ENCODE measurements around the gene NMNAT2. TPM values are rescaled to one million over a fixed set of nuclear protein-coding genes. Genes with fewer than 3 reads are reported as not detected.

Gene NMNAT2
- total RNA-seq, 1 experiment from 2014 or later: 8.8 TPM

DNA sequence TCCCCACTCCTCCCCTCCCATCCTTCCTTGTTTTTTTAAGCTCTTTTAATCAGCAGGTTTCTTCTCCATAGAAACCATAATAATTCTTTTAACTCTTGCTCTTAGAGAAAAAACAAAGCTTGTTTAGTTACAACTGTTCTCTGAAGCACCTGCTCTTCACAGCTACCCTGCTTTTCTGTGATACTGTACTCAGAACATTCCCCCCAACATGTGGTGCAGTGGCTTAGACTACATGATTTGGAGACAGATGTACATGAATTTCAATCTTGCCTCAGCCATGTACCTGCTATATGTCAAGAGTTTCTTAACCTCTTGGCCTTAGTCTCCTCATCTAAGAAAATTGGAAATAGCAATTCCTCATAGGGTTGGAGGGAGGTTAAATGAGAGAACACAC, 198.6 kb downstream of the NMNAT2 start (continued):
- TF ChIP-seq, protein P1, sequence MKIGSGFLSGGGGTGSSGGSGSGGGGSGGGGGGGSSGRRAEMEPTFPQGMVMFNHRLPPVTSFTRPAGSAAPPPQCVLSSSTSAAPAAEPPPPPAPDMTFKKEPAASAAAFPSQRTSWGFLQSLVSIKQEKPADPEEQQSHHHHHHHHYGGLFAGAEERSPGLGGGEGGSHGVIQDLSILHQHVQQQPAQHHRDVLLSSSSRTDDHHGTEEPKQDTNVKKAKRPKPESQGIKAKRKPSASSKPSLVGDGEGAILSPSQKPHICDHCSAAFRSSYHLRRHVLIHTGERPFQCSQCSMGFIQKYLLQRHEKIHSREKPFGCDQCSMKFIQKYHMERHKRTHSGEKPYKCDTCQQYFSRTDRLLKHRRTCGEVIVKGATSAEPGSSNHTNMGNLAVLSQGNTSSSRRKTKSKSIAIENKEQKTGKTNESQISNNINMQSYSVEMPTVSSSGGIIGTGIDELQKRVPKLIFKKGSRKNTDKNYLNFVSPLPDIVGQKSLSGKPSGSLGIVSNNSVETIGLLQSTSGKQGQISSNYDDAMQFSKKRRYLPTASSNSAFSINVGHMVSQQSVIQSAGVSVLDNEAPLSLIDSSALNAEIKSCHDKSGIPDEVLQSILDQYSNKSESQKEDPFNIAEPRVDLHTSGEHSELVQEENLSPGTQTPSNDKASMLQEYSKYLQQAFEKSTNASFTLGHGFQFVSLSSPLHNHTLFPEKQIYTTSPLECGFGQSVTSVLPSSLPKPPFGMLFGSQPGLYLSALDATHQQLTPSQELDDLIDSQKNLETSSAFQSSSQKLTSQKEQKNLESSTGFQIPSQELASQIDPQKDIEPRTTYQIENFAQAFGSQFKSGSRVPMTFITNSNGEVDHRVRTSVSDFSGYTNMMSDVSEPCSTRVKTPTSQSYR (CRISPR knock-in tag; IDR thresholded peaks at IDR 0.05): no peak
- no peak for TF ChIP-seq ZNF416 (CRISPR knock-in tag; IDR thresholded peaks at IDR 0.05)
- TF ChIP-seq ZNF317 (CRISPR knock-in tag; IDR thresholded peaks at IDR 0.05; ENCODE audit: borderline replicate concordance, low read depth): no peak
- TF ChIP-seq, protein P2, sequence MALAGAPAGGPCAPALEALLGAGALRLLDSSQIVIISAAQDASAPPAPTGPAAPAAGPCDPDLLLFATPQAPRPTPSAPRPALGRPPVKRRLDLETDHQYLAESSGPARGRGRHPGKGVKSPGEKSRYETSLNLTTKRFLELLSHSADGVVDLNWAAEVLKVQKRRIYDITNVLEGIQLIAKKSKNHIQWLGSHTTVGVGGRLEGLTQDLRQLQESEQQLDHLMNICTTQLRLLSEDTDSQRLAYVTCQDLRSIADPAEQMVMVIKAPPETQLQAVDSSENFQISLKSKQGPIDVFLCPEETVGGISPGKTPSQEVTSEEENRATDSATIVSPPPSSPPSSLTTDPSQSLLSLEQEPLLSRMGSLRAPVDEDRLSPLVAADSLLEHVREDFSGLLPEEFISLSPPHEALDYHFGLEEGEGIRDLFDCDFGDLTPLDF (CRISPR knock-in tag; IDR thresholded peaks at IDR 0.05): no peak

DNA sequence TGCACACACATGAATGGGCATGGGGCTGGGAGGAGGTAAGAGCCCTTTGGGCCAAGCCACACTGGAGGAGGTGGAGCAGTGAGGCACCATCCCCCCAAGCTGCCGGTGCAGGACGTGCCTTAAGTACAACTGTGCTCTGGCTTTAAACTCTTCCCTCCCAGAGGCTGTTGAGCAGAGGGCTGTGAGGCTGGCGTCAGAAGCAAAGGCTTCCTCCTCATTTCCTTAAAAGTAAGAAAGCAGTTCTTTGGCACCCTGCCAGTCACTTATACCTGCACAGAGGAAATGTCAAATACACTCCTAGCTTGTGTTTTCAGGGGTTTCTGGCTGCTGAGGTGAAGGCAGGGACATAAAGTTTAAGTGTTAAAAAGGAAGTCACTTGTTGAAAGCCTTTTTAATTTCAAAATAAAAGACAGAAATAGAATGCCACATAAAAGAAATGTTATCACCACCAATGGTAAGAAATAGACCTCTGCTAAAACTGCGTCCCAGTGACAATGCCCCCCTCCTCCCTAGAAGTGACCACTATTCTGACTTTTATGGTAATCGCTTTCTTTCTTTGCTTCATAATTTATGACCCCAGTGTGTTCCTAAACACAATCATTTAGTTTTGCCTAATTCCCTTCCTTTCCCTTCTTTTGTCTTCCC, 199.1 kb downstream of the NMNAT2 start:
- H3K27ac Mint-ChIP-seq: no peak overlapping the region
- no peaks in the 10 kb centered on the region for H3K36me3 Mint-ChIP-seq
- no peak overlapping the region for H3K4me3 Mint-ChIP-seq
- ChIA-PET CTCF (interaction anchor here (0.8 to 3.0 kb wide), 4 partner anchors 9 to 63 kb away, joined by 3 to 22 read pairs (median 12); no protein-coding TSS in a partner anchor), POLR2A (no interaction called here)
- no peaks in the 10 kb centered on the region for H3K9me3 Mint-ChIP-seq
- DNase-seq (ENCODE audit: low spot score): no peak
- no peaks in the 10 kb centered on the region for H3K27me3 Mint-ChIP-seq (ENCODE audit: low read depth)
- peaks cover 26% of the 10 kb centered on the region for H3K4me1 Mint-ChIP-seq
- ATAC-seq: peak; percentile 90
- TF ChIP-seq ZNF423 (CRISPR knock-in tag; IDR thresholded peaks at IDR 0.05) (no peak), ZNF219 (CRISPR knock-in tag; IDR thresholded peaks at IDR 0.05; ENCODE audit: borderline replicate concordance) (no peak), SMAD3 (CRISPR knock-in tag; IDR thresholded peaks at IDR 0.05; ENCODE audit: borderline replicate concordance) (no peak), ELF4 (CRISPR knock-in tag; IDR thresholded peaks at IDR 0.05; ENCODE audit: low read depth) (no peak), ZNF396 (CRISPR knock-in tag; IDR thresholded peaks at IDR 0.05; ENCODE audit: borderline replicate concordance) (no peak), ESRRA (CRISPR knock-in tag; IDR thresholded peaks at IDR 0.05; ENCODE audit: borderline replicate concordance) (no peak), ZNF232 (CRISPR knock-in tag; IDR thresholded peaks at IDR 0.05) (no peak), HMGA2 (CRISPR knock-in tag; IDR thresholded peaks at IDR 0.05) (no peak), TP53 (CRISPR knock-in tag; IDR thresholded peaks at IDR 0.05) (no peak), ZNF317 (CRISPR knock-in tag; IDR thresholded peaks at IDR 0.05; ENCODE audit: borderline replicate concordance, low read depth) (no peak), NFE2L1 (CRISPR knock-in tag; IDR thresholded peaks at IDR 0.05) (no peak), ZNF416 (CRISPR knock-in tag; IDR thresholded peaks at IDR 0.05) (no peak)
- TF ChIP-seq, protein P3, sequence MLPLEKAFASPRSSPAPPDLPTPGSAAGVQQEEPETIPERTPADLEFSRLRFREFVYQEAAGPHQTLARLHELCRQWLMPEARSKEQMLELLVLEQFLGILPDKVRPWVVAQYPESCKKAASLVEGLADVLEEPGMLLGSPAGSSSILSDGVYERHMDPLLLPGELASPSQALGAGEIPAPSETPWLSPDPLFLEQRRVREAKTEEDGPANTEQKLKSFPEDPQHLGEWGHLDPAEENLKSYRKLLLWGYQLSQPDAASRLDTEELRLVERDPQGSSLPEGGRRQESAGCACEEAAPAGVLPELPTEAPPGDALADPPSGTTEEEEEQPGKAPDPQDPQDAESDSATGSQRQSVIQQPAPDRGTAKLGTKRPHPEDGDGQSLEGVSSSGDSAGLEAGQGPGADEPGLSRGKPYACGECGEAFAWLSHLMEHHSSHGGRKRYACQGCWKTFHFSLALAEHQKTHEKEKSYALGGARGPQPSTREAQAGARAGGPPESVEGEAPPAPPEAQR (CRISPR knock-in tag; IDR thresholded peaks at IDR 0.05): no peak
- TF ChIP-seq, protein P4, sequence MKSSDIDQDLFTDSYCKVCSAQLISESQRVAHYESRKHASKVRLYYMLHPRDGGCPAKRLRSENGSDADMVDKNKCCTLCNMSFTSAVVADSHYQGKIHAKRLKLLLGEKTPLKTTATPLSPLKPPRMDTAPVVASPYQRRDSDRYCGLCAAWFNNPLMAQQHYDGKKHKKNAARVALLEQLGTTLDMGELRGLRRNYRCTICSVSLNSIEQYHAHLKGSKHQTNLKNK (CRISPR knock-in tag; IDR thresholded peaks at IDR 0.05): no peak
- TF ChIP-seq, protein P5, sequence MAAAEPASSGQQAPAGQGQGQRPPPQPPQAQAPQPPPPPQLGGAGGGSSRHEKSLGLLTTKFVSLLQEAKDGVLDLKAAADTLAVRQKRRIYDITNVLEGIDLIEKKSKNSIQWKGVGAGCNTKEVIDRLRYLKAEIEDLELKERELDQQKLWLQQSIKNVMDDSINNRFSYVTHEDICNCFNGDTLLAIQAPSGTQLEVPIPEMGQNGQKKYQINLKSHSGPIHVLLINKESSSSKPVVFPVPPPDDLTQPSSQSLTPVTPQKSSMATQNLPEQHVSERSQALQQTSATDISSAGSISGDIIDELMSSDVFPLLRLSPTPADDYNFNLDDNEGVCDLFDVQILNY (CRISPR knock-in tag; IDR thresholded peaks at IDR 0.05): no peak
- TF ChIP-seq, protein P6, sequence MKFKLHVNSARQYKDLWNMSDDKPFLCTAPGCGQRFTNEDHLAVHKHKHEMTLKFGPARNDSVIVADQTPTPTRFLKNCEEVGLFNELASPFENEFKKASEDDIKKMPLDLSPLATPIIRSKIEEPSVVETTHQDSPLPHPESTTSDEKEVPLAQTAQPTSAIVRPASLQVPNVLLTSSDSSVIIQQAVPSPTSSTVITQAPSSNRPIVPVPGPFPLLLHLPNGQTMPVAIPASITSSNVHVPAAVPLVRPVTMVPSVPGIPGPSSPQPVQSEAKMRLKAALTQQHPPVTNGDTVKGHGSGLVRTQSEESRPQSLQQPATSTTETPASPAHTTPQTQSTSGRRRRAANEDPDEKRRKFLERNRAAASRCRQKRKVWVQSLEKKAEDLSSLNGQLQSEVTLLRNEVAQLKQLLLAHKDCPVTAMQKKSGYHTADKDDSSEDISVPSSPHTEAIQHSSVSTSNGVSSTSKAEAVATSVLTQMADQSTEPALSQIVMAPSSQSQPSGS (CRISPR knock-in tag; IDR thresholded peaks at IDR 0.05; ENCODE audit: borderline replicate concordance, low read depth): no peak
- TF ChIP-seq, protein P7, sequence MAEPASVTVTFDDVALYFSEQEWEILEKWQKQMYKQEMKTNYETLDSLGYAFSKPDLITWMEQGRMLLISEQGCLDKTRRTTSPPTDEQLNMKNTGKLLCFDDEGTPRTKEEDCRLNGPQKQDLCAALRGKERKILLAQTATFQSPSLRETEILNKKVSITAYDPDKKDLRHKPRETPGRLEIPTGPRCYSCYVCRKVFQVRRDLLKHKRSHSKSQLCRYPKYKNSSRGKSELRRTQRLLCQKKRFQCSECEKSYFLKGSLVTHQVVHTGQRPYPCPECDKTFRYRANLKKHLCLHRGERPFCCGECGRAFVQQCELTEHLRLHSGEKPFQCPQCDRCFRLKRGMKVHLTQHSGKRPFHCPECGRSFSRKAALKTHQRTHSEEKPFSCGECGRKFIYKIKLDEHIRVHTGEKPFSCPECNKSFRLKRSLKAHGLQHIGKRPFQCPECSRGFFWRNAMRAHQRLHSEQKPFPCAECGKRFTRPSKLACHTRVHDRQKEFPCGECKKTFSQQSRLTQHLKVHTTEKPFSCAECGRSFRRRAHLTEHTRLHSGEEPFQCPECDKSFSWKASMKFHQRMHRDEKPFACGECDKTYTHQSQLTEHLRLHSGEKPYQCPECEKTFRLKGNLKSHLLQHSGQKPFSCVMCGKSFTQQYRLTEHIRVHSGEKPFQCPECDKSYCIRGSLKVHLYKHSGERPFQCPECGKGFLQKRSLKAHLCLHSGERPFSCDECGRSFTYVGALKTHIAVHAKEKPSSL (CRISPR knock-in tag; conservative IDR thresholded peaks at IDR 0.05): no peak
- TF ChIP-seq, protein P8, sequence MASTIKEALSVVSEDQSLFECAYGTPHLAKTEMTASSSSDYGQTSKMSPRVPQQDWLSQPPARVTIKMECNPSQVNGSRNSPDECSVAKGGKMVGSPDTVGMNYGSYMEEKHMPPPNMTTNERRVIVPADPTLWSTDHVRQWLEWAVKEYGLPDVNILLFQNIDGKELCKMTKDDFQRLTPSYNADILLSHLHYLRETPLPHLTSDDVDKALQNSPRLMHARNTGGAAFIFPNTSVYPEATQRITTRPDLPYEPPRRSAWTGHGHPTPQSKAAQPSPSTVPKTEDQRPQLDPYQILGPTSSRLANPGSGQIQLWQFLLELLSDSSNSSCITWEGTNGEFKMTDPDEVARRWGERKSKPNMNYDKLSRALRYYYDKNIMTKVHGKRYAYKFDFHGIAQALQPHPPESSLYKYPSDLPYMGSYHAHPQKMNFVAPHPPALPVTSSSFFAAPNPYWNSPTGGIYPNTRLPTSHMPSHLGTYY (CRISPR knock-in tag; IDR thresholded peaks at IDR 0.05): no peak
- TF ChIP-seq, protein P9, sequence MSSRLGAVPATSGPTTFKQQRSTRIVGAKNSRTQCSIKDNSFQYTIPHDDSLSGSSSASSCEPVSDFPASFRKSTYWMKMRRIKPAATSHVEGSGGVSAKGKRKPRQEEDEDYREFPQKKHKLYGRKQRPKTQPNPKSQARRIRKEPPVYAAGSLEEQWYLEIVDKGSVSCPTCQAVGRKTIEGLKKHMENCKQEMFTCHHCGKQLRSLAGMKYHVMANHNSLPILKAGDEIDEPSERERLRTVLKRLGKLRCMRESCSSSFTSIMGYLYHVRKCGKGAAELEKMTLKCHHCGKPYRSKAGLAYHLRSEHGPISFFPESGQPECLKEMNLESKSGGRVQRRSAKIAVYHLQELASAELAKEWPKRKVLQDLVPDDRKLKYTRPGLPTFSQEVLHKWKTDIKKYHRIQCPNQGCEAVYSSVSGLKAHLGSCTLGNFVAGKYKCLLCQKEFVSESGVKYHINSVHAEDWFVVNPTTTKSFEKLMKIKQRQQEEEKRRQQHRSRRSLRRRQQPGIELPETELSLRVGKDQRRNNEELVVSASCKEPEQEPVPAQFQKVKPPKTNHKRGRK (CRISPR knock-in tag; IDR thresholded peaks at IDR 0.05; ENCODE audit: borderline replicate concordance): no peak
